Activated effector memory CD4-positive, alpha-beta T cell treated with anti-CD3 and anti-CD28 coated beads, Interleukin-2, amount 50 U/mL, for 16 hours (primary cell): ENCODE results near the gene RINL.

Experiments used
- DNase-seq: peaks from one replicate; pipeline ENCODE4 v3.0.0-alpha.2; 2020

RINL gene

DNA sequence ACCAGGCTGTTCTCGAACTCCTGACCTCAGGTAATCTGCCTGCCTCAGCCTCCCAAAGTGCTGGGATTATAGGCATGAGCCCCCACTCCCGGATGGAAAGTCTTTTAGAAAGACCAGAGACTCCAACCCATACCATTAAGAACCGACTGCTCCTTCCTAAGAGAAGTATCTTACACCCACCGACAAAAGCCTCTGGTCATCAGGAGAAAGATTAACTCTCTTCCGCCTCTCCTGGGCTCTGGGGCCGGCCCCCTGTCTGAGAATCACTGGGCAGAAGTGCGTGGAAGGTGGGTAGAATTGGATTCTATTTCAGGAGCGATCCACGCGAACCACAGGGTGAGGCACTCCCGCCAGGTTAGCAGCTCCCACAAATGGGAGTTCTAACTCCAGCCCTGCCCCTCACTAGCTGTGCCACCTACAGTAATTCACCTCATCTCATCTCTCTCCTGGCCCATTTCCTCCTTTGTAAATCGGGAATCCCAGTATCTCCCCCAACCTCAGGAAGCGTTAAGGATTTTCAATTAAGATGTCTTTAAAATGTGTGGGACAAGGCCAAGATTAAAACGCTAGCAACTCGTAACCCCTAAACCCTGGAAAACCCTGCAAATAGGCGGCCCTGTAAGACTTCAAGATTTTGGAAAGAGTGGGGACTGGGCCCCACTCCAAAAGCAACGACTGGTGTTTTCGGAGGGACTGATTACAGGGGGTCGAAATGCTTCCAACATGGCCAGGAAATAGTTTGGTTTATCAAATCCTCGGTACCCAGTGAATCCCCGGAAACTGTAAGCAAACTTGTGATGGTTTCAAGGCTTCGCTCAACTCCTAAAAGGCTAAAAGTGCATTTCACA, 29.6 kb downstream of the RINL start:
- no peak for DNase-seq

DNA sequence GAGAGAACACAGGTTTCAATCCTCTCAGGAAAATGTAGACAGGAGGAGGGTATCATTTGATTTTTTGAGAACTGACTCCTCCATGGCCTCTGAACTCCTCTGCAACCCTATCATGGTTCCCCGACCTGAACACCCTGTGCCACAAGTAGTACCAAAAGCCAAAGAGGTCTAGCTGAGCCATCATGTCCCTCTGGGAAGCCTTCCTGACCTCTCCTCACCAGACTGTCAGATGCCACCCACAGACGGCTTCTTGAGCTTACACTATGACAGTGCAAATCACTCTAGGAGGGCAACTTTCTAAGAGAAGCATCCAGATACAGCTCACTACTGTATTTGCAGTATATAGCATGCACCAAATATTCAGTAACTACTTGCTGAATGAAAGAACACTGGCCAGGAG, 32.0 kb downstream of the RINL start:
- no peak for DNase-seq

DNA sequence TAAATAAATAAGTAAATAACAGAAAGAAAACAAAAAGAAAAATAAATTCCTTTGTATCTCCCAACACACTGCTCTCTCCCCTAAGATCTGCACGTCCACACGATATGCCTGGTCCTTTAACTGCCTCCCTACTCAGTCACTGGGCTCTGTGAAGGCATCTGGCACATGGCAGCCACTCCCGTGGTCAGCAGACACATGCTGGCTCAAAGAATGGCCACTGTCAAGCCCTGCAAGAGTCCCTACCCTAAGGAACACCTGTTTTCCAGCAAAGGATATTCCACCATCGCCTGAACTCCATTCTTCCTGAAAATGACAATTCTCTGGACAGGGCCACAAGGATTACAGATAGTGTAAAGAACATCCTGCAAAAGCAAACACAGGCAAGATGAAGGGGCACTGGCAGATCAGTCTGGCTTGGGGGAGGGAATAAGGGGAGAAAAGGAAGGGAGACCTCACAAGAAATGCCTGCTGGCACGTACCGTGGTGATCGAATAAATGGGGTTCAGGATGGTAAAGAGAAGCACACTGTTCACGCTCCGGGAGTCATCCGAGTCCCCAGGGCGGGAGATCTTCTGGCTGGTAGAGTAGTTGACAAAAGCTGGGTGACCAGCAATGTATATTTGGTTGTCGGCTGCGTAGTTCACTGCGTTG, 32.6 kb downstream of the RINL start:
- no peak for DNase-seq

DNA sequence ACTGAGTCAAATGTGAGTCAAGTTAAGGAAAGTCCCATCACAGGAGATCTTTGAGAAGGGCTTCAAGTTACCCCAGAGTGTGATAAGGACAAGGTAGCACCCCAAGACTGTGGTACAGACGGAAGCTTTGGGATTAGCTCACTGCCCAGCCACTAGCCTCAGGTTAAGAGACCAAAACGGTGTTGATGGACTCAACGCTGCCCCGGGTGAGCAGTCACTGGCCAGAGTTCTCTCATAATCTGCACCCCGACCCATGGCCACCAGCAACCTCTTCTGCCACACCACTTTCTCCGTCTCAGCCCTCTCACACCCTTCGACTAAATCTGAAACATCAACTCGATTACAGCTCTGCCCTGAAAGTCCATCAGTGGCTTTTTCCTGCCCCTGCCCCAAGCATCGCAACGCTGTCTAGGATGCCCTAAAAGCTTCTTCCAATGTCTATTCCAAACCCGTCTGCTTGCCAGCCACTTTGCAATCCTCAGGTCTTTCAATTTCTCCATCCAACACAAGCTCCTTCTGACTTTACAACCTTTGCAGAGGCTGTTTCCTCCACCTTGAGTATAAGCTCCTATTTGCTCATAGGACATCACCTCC, 33.9 kb downstream of the RINL start:
- DNase-seq, result no peak

DNA sequence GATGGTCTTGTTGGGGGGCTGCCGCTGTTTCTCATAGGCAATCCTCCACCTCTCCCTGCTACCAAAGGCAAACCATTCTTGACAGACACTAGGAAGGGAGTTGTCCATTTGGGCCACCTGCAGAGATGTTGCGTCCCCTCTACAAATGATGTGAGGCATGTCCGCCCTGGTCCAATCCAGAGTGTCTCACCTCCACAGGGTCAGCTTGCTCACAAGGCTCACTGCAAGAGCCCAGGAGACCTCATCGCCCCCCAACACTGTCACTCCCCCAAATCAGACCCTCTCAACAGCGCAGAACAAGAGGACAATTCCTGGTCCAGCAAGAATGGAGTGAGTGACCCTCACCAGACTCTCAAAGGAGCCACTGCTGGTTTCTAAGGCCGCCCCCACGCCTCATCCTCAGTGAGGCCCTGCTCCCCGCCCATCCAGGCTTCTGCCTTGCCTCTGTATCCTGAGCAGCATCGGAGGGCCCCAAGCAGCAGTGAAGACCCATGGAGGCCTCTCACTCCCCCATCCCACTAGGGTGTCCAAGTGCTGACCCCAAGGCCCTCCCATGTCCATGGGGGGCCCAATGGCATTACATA, 34.8 kb downstream of the RINL start:
- no peak for DNase-seq

DNA sequence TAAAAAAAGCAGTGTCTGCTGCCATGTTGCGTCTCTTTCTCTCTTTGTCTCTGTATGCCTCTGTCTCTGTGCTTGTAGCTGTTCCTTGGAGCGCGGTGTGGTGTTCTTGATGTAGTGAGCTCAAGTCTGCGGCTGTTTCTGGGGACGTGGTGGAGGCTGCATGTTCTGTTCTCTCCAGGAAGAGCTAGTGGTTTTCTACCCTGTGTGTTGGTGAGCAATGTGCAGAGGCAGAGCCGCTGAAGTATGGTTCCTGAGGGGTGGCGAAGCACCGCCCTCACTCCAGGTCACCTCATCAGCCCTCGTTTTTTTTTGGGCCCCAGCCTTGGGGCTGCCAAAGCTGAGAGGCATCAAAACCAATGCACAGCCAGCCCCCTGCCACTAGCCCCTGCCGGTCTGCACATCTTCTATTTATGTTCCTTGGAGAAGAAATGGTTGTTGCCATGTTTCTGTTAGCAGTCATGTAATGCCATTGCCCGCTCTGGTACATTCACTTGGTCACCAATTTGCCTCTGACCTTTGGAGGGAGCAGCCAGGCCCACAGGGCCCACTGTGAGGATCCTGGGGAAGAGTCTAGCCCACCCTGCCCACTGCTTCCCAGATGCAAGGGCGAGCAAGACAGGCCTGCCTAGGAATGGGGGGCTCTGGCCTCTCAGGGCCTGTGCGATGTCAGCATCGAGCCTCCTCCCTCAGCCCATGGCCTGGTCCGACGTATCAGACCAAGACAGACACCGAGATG, 35.5 kb downstream of the RINL start:
- DNase-seq, result peak; percentile 82

DNA sequence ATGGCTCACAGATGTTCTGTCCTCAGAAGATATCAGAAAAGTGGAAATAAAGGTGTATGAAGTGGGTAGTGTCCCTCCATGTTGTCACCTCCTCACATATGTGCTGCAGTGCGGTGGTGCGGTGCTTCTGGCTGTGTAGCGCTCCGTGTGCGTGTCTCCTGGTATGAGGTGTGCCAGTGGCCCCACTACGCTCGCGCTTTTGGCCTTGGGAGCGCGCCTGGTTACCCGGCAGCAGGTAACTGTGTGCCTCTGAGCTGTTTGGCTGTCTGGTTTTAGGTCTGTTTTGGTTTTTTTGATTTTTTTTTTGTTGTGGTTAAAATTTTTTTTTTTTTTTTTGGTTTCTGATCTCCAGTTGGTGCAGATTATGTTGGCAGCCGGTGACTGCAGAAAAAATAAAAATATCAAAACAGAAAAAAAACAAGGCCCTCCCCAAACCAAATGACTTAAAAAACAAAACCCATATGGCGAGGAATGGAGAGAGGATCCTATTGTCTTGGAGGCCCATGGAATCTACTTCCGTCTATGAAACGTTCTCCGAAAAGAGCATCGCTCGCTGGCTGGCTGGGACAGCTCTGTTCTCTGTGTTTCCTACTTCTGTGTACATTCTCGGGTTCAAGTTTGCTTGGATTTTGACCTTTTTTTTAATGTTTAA, 36.2 kb downstream of the RINL start:
- peak; percentile 83 for DNase-seq

DNA sequence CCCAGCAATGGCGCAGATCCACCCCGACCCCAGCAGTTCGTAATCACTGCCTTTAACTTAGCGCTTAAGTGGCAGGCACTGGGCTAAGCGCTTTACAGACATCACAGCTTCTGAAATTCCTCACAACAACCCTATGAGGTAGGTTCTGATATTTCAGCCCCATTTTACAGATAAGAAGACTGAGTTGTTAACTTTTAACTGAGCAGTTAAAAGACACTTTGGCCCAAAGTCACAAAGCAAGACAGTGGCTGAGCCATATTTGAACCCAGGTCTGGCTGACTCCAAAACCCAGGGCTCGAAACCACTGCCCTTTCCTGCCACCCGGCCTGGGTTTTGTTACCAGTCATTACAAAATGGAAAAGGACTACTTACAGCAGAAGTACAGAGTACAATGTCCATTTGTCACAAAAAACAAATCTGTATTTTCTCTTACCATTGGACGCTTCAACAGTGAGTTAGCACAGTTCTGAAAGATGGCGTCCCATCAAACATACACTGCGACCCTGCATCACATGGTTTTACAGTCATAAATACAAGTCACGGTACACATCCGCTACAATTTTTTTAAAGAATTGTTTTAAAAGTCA, 36.8 kb downstream of the RINL start:
- DNase-seq, result no peak

DNA sequence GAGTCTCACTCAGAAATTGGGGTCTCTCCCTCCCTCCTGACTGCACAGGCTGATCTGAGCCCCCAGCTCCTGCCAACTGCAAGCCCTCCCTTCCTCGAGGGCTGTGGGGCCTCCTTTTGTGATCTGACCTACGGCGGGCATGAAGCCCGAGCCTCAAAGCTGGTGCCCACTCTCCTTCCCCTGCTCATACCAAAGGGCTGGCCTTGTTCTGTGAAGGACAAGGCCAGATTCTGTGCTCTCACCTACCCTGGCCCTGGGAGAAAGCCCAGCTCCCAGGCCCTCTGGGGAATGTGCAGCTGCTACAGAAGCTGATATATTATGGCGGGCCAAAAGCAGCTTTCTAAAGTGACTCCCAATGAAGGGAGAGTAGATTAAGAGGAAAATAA, 37.5 kb downstream of the RINL start:
- no peak for DNase-seq

DNA sequence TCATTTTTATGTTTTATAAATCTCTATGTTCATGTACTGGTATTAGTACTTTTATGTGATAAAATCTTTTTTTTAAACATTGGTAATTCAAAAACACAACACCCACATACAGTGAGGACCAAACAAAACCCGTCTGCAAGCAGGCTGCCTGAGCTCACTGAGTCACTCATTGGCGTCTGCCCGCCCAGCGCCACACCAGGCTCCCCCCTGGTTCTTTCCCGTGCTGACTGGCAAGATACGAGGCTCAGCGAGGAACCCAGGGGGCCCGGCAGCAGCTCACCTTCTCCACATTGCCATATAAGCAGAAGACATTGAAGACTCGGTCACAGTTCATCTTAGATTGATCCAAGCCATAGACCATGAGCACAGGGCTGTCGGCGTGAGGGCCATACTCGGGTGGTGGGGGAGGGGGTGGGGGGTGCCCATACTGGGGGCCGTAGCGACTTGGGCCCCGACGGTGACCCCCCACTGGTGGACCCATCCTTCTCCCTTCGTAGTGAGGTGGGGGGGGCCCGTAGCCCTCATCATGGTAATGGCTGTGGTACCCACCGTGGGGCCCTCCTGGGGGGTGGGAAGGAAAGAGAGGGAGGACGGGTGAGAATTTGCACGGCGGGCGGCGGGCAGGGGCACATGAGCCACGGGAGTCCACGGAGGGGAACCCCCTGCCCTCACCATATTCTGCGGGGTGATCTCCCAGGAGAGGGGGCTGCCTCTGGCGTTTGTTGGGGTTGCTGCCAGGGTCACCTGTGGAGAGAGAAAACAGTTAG, 38.1 kb downstream of the RINL start:
- peak; percentile 76 for DNase-seq

DNA sequence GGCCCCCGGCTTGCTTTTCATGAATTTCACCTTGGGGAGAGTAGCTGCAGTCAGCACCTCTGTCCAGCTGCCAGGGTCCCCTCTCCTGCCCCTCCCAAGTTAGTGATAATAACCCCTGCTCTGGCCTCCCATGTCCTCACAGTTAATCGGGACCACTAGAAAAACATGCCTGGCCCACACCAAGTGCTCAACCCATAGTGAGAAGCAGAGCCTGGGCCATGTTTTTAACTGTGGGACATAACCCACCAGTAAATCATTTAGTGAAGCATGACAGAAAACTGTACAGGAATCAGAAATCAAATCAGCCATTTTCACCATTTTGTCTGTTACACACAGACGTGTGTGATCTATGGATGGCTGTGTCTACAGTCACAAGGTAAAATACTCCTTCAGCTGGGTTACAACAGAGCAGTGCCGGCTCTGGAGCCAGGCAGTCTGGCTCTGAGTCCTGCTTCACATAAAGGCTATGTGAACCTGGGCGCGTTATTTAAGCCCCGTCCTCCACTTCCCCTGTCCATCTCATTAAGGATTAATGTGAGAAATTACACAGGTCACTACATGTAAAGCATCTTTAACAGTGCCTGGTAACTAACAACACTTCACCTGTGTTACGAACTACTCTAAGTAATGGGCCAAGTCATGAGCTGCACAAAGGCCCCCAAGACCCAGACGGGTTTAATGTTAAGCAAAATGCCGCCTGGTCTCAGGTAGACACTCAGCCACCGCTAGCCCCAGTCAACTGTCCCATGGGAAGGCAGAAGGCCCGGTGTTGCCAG, 38.9 kb downstream of the RINL start:
- DNase-seq, result no peak

DNA sequence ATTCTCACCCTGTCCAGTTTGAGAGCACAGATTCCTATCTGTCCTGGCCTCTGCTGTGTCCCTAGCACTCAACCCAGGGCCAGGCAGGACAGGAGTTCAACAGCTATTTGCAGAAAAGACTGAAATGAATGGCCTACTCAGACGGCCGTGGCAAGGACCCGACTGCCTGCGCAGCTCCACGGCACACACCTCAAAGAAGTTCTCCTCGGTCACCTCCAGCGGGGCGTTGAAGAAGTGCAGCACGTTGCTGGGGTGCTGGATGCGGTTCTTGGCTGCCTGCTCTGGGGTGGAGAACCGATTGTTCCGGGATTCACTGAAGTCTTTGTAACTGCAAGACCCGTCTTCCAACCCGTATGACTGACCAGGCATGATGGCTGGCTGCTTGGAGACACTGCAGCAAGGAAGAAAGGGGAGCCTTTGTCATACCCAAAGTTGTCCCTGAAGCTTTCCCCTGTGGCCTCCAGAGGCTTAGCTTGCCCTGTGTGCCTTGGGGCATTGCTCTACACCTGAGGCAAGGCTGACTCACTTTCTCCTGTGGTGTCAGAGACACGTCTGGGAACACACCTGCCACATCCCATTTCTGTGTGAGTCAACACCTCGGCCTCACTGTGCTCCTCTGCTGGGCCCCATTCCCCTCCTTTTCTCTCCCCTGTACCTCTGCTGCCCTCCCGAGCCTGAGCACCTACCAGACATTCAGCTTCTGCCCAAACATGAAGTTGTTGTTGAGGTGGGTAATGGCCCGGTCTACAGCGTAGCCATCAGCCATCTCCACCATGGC, 39.7 kb downstream of the RINL start:
- peak; percentile 82 for DNase-seq

DNA sequence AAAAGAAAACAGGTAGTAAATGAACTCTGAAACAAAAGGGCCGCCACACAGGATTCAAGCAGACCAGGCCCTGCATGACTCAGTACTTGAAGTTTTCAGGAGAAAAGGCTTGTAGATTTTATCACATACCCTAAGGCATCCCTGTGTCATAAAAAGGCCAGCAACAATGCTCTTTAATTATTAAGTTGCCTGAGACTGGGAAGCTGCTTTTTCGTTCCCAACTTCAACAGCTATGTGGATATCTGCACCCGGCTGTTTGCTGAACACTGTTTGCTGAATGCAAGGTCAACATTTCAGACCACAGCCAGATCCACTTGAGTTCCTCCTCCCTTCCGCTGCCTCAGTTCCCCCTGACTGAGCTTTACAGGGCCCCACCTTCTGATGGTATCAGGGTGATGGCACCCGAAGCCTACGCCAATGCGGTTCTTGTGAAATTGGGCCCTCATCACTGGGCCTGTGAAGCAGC, 40.4 kb downstream of the RINL start:
- no peak for DNase-seq

DNA sequence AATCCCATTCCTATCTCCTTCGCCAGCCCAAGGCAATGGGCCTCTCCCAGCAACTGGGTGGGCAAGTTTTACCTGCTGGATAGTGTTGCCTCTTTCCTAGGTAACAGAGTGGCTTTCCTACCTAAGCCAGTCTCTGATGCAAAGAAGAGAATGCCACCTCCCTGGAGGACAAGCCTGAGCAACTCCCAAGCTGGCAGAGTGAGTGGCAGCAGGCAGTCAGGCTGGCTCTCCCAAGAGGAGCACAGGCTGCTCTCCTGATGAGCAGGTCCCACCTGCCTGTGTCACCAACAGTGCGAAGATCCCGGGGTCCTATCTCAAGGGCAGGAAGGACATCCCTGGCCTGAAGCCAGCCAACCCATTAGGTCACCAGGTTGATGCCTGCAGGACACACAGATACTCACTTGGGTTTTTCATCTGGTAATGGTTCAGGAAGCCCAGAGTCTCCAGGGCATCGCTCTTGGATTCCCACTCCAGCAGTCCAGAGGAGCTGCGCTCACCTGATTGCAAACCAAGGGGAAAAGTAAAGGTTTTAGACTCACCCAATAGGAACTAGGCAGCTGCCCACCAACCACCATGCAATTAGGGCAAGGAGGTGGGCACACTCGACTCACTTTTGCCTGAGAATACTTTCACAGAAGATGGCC, 41.0 kb downstream of the RINL start:
- no peak for DNase-seq

DNA sequence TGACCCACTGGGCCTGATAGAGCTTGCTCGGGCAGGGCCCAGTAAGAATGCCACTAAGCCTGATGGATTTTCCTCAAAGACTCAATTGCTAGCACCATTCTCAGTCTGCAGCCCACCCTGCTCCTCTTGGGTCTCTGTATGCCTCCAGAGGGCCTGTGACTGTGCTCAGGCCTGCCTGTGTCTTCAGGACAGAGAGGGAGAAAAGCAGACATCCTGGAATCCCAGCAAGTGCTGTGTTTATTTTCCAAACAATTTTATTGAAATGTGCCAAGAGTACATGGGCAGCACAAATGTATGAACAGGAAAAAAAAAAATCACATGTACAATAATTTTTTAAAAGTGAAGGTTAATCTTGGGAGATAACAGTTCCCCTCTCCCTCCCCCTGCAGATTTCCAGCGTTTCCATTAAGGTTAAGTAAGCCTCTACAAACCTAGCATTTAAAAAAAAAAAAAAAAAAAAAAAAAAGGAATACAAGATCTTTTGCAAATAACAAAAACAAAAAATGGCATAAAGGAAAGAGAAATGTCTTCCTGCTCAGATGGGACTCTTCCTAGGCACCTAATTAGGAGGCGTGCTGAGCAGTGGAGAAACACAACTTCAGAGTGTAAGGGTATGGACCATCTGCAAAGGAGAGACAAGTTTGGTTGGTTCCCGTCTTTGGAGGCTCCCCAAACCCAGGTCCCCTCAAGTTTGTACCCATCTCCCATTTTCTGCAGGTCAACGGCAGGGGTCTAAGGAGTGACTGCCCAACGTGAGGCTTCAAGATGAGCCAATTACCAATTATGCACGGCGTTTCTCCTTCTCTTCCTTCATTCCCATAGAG, 41.7 kb downstream of the RINL start:
- no peak for DNase-seq

DNA sequence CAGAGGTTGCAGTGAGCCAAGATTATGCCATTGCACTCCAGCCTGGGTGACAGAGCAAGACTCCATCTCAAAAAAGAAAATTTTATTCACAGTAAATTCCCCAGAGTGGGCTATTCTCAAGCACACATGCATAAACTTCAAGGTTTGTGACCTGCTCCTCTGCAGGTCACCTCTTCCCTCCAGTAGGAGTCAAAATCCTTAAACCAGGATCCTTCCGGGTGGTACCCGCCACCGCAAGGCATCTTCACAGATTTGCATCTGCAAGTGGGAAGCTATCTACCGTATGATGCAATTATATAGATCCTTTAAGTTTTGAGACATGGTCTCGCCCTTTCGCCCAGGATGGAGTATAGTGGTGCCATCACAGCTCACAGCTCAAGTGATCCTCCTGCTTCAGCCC, 43.5 kb downstream of the RINL start:
- DNase-seq, result no peak

DNA sequence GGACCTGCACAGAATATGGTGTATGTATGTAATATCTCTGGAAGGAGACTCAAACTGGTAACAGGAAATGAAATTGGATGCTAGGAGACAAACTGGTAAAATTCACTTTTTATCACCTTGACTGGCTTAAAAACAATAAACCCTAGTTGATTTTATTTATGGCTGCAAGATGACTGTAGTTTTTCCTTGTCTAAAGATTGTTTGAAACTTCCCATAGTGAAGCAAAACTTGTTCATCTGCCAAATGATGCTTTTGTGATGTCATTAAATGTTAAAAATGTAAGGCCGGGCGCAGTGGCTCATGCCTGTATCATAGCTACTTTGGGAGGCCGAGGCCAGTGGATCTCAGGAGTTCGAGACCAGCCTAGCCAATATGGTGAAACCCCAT, 44.0 kb downstream of the RINL start:
- DNase-seq, result no peak

DNA sequence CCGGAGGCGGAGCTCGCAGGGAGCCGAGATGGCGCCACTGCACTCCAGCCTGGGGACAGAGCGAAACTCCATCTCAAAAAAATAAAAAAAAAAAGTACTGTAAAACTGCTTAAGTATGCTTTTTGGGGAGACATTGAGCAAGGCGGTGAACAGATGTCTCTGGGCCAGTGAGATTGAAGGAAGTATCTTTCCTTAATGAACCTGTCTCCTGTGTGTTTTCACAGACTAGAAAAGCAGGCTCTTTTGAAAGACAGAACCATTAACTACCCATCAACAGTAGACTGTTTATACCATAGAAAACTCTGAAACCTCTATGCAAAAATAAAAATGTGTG, 45.0 kb downstream of the RINL start:
- DNase-seq, result no peak
